ENCODE results near the gene TMEM43. TPM values are rescaled to one million over a fixed set of nuclear protein-coding genes. Genes with fewer than 3 reads are reported as not detected.
A peak's percentile ranks its signal among the peaks of the same experiment; 100 is the strongest.

The TMEM43 gene
- total and polyA plus RNA-seq, 2 of the 13 experiments (the other 11 are each of a cell fraction or from before 2014, with no cell fraction given): 48.9 to 50.5 TPM

DNA sequence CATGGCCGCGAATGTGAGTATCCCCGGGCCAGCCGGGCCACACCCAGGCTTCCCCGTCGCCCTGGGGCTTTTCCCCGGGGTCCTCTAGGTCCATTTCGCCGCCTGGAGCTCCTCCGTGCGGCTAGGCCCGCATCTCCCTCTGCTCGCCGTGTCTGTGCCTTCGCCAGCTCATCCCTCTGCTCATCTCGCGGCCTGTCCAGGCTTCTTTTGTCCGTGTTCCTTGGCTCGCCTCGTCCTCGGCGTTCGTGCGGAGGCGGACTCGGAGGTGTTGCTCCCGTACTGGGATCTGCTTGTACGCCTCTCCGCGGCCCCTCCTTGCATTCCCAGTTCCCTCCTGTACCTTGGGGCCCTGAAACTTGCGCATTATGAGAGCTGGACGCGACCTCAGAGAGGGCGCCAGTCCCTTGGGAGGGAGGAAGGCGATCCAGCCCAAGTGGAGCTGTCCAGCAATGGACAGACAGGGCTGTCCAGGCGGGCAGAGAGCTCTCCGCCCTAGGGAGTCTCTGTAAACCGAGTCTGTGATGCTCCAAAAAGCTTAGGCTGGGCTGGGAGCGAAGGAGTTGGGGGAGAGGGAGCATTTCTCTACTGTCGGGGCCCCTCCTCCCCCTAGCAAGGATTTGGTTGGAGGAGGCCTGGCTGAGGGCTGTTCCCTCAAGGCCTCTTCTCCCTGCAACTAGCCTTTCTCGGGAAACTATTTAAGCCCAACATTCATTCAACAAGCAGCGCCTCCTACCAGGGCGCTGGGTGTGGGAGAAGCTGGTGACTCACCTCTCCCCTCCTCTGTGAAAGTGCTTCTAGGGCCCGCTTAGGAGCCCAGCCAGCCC, 553 bp downstream of the TMEM43 start (continued):
- TF ChIP-seq, protein P1, sequence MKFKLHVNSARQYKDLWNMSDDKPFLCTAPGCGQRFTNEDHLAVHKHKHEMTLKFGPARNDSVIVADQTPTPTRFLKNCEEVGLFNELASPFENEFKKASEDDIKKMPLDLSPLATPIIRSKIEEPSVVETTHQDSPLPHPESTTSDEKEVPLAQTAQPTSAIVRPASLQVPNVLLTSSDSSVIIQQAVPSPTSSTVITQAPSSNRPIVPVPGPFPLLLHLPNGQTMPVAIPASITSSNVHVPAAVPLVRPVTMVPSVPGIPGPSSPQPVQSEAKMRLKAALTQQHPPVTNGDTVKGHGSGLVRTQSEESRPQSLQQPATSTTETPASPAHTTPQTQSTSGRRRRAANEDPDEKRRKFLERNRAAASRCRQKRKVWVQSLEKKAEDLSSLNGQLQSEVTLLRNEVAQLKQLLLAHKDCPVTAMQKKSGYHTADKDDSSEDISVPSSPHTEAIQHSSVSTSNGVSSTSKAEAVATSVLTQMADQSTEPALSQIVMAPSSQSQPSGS (CRISPR knock-in tag; IDR thresholded peaks at IDR 0.05): no peak
- TF ChIP-seq ZFYVE20 (CRISPR knock-in tag; IDR thresholded peaks at IDR 0.05; ENCODE audit: borderline replicate concordance, low read depth): no peak
- 0 out of 2 replicates have a peak, but pooled peaks have one; percentile 45 for TF ChIP-seq HDAC1 (CRISPR knock-in tag; IDR thresholded peaks at IDR 0.05)
- no peak for TF ChIP-seq ZNF260 (CRISPR knock-in tag; IDR thresholded peaks at IDR 0.05; ENCODE audit: borderline replicate concordance, low read depth)
- 0 out of 2 replicates have a peak, but pooled peaks have one; percentile 44 for TF ChIP-seq NFIB (CRISPR knock-in tag; IDR thresholded peaks at IDR 0.05; ENCODE audit: borderline replicate concordance)
- TF ChIP-seq ZNF678 (CRISPR knock-in tag; IDR thresholded peaks at IDR 0.05): no peak; the same call in 1 of the 2 replicates
- 0 out of 2 replicates have a peak, but pooled peaks have one; percentile 13 for TF ChIP-seq ZNF337 (CRISPR knock-in tag; IDR thresholded peaks at IDR 0.05; ENCODE audit: borderline replicate concordance, low read depth)
- TF ChIP-seq MLLT10 (CRISPR knock-in tag; IDR thresholded peaks at IDR 0.05): no peak
- no peak for TF ChIP-seq ZNF83 (CRISPR knock-in tag; IDR thresholded peaks at IDR 0.05; ENCODE audit: borderline replicate concordance)
- peak; percentile 50; the same call in 1 of the 2 replicates for TF ChIP-seq PHF20 (CRISPR knock-in tag; IDR thresholded peaks at IDR 0.05)
- 0 out of 2 replicates have a peak, but pooled peaks have one; percentile 39 for TF ChIP-seq ZNF674 (CRISPR knock-in tag; IDR thresholded peaks at IDR 0.05; ENCODE audit: low read depth)
- TF ChIP-seq, protein P2, sequence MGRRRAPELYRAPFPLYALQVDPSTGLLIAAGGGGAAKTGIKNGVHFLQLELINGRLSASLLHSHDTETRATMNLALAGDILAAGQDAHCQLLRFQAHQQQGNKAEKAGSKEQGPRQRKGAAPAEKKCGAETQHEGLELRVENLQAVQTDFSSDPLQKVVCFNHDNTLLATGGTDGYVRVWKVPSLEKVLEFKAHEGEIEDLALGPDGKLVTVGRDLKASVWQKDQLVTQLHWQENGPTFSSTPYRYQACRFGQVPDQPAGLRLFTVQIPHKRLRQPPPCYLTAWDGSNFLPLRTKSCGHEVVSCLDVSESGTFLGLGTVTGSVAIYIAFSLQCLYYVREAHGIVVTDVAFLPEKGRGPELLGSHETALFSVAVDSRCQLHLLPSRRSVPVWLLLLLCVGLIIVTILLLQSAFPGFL (CRISPR knock-in tag; IDR thresholded peaks at IDR 0.05): no peak
- TF ChIP-seq ATF7-NPFF (CRISPR knock-in tag; IDR thresholded peaks at IDR 0.05; ENCODE audit: low read depth): 0 out of 2 replicates have a peak, but pooled peaks have one; percentile 24
- TF ChIP-seq ZNF547 (CRISPR knock-in tag; IDR thresholded peaks at IDR 0.05): 0 out of 2 replicates have a peak, but pooled peaks have one; percentile 7
- peak; percentile 75; the same call in 1 of the 2 replicates for TF ChIP-seq ZNF510 (CRISPR knock-in tag; IDR thresholded peaks at IDR 0.05; ENCODE audit: low read depth)
- no peak for TF ChIP-seq ZSCAN30 (CRISPR knock-in tag; IDR thresholded peaks at IDR 0.05)
- no peak for TF ChIP-seq NFATC3 (CRISPR knock-in tag; IDR thresholded peaks at IDR 0.05)
- TF ChIP-seq ZNF468 (CRISPR knock-in tag; IDR thresholded peaks at IDR 0.05): no peak
- TF ChIP-seq, protein P3, sequence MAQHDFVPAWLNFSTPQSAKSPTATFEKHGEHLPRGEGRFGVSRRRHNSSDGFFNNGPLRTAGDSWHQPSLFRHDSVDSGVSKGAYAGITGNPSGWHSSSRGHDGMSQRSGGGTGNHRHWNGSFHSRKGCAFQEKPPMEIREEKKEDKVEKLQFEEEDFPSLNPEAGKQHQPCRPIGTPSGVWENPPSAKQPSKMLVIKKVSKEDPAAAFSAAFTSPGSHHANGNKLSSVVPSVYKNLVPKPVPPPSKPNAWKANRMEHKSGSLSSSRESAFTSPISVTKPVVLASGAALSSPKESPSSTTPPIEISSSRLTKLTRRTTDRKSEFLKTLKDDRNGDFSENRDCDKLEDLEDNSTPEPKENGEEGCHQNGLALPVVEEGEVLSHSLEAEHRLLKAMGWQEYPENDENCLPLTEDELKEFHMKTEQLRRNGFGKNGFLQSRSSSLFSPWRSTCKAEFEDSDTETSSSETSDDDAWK (CRISPR knock-in tag; IDR thresholded peaks at IDR 0.05): no peak
- no peak; the same call in 1 of the 2 replicates for TF ChIP-seq STAG1 (CRISPR knock-in tag; IDR thresholded peaks at IDR 0.05)
- TF ChIP-seq ZNF724P (CRISPR knock-in tag; IDR thresholded peaks at IDR 0.05; ENCODE audit: borderline replicate concordance): no peak
- TF ChIP-seq KLF11 (CRISPR knock-in tag; IDR thresholded peaks at IDR 0.05): no peak; the same call in 1 of the 2 replicates
- peak; percentile 75; the same call in 1 of the 2 replicates for TF ChIP-seq TBX2 (CRISPR knock-in tag; IDR thresholded peaks at IDR 0.05; ENCODE audit: borderline replicate concordance)
- TF ChIP-seq, protein P4, sequence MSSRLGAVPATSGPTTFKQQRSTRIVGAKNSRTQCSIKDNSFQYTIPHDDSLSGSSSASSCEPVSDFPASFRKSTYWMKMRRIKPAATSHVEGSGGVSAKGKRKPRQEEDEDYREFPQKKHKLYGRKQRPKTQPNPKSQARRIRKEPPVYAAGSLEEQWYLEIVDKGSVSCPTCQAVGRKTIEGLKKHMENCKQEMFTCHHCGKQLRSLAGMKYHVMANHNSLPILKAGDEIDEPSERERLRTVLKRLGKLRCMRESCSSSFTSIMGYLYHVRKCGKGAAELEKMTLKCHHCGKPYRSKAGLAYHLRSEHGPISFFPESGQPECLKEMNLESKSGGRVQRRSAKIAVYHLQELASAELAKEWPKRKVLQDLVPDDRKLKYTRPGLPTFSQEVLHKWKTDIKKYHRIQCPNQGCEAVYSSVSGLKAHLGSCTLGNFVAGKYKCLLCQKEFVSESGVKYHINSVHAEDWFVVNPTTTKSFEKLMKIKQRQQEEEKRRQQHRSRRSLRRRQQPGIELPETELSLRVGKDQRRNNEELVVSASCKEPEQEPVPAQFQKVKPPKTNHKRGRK (CRISPR knock-in tag; IDR thresholded peaks at IDR 0.05): no peak
